Trophoblast cell (in vitro differentiated cells and primary cell): ENCODE measurements around the gene UNK.

Experiments used
- DNase-seq, 2 donors: peaks; one replicate each; pipeline ENCODE4 v3.0.0-alpha.2; 2016
- H2AFZ ChIP-seq: 2 replicates; pipeline ENCODE4 v1.6.1; 2013; ENCODE audit warnings: low read length, moderate library complexity, mild to moderate bottlenecking; ENCODE audit not compliant: insufficient read depth, poor library complexity
- H2AK5ac ChIP-seq: 2 replicates; pipeline ENCODE4 v1.6.1; 2013; ENCODE audit warnings: mild to moderate bottlenecking, low read length
- H2BK120ac ChIP-seq: 2 replicates; pipeline ENCODE4 v1.6.1; 2013; ENCODE audit warnings: low read length, mild to moderate bottlenecking, moderate library complexity; ENCODE audit not compliant: insufficient read depth, poor library complexity
- H2BK12ac ChIP-seq: 2 replicates; pipeline ENCODE4 v1.6.1; 2013; ENCODE audit warnings: mild to moderate bottlenecking, low read length, moderate library complexity
- H2BK5ac ChIP-seq: 2 replicates; pipeline ENCODE4 v1.6.1; 2013; ENCODE audit warnings: low read length, low read depth, moderate library complexity, mild to moderate bottlenecking; ENCODE audit not compliant: poor library complexity
- H3K14ac ChIP-seq: 2 replicates; pipeline ENCODE4 v1.6.1; 2013; ENCODE audit warnings: mild to moderate bottlenecking, low read length
- H3K18ac ChIP-seq: 2 replicates; pipeline ENCODE4 v1.6.1; 2013; ENCODE audit warnings: mild to moderate bottlenecking, low read length
- H3K23ac ChIP-seq: 2 replicates; pipeline ENCODE4 v1.6.1; 2013; ENCODE audit warnings: low read length
- H3K27ac ChIP-seq: 2 replicates; pipeline ENCODE4 v1.5.1; 2013; ENCODE audit warnings: low read depth, mild to moderate bottlenecking, inconsistent platforms, low read length, moderate library complexity
- H3K27me3 ChIP-seq: 2 replicates; pipeline ENCODE4 v1.6.1; 2013; ENCODE audit warnings: inconsistent platforms, mild to moderate bottlenecking, low read length, moderate library complexity; ENCODE audit not compliant: insufficient read depth
- H3K36me3 ChIP-seq, 2 experiments: 1 replicate in 1 of 2; 2 replicates in 1 of 2; pipeline ENCODE4 v1.6.1; 2013; ENCODE audit warnings: low read length in 2 of 2, mild to moderate bottlenecking in 2 of 2, moderate library complexity in 1 of 2; ENCODE audit not compliant: insufficient read depth in 2 of 2, control insufficient read depth in 1 of 2
- H3K4ac ChIP-seq: 2 replicates; pipeline ENCODE4 v1.6.1; 2013; ENCODE audit warnings: low read depth, mild to moderate bottlenecking, low read length, moderate library complexity
- H3K4me1 ChIP-seq, 2 experiments: 1 replicate in 1 of 2; 2 replicates in 1 of 2; pipeline ENCODE4 v1.6.1; 2013; ENCODE audit warnings: low read length in 2 of 2, mild to moderate bottlenecking in 2 of 2, moderate library complexity in 1 of 2; ENCODE audit not compliant: insufficient read depth in 2 of 2, control insufficient read depth in 1 of 2
- H3K4me2 ChIP-seq: 2 replicates; pipeline ENCODE4 v1.6.1; 2013; ENCODE audit warnings: inconsistent platforms, mild to moderate bottlenecking, low read length, moderate library complexity
- H3K4me3 ChIP-seq: 2 replicates; pipeline ENCODE4 v1.5.1; 2013; ENCODE audit warnings: mild to moderate bottlenecking, low read depth, low read length, inconsistent platforms
- H3K79me1 ChIP-seq: one replicate; pipeline ENCODE4 v1.6.1; 2013; ENCODE audit warnings: low read length
- H3K79me2 ChIP-seq: 2 replicates; pipeline ENCODE4 v1.6.1; 2013; ENCODE audit warnings: low read length, mild to moderate bottlenecking; ENCODE audit not compliant: control insufficient read depth, insufficient read depth, poor library complexity
- H3K9ac ChIP-seq: 2 replicates; pipeline ENCODE4 v1.6.1; 2013; ENCODE audit warnings: mild to moderate bottlenecking, low read length
- H3K9me3 ChIP-seq: 2 replicates; pipeline ENCODE4 v1.6.1; 2013; ENCODE audit warnings: low read depth, mild to moderate bottlenecking, control low read depth, inconsistent platforms, low read length; ENCODE audit not compliant: insufficient read depth
- H4K12ac ChIP-seq: 2 replicates; pipeline ENCODE4 v1.6.1; 2013; ENCODE audit warnings: low read depth, mild to moderate bottlenecking, low read length, moderate library complexity
- H4K8ac ChIP-seq: 2 replicates; pipeline ENCODE4 v1.6.1; 2013; ENCODE audit warnings: low read depth, mild to moderate bottlenecking, low read length, moderate library complexity
- H4K91ac ChIP-seq: one replicate; pipeline ENCODE4 v1.6.1; 2013; ENCODE audit warnings: low read depth, mild to moderate bottlenecking, low read length, moderate library complexity
- WGBS: extraction: QIAGEN DNeasy Blood & Tissue Kit; methylation state at CpG from one replicate; pipeline ENCODE4 v1.1.7; 2013; ENCODE audit warnings: missing lambda C conversion rate; ENCODE audit not compliant: insufficient read length, insufficient coverage; ENCODE audit errors: extremely low coverage; 5-methylcytosine and 5-hydroxymethylcytosine counted together

Gene UNK

GRCh38 chr17:75752802-75753513 is 31.6 kb upstream of the UNK start:
- no peak overlapping the region for H3K9ac ChIP-seq
- H3K4me2 ChIP-seq = peak overlapping the region; percentile 59
- H3K23ac ChIP-seq = no peak overlapping the region
- H3K27ac ChIP-seq = no peak overlapping the region
- no peak overlapping the region for H2BK5ac ChIP-seq
- peak overlapping the region; percentile 47 for H3K14ac ChIP-seq
- H3K4me1 ChIP-seq = peaks cover 4% of the 10 kb centered on the region in 2 experiments
- no CpG with 5 or more reads among the region's 19 CpGs for WGBS
- H3K36me3 ChIP-seq = peaks cover 38 to 44% of the 10 kb centered on the region in 2 experiments
- H3K27me3 ChIP-seq = no peaks in the 10 kb centered on the region
- no peak overlapping the region for H3K4me3 ChIP-seq
- H3K79me1 ChIP-seq = peaks cover 6% of the 10 kb centered on the region
- H3K9me3 ChIP-seq = peaks cover 5% of the 10 kb centered on the region
- H2AK5ac ChIP-seq = no peak overlapping the region
- H4K12ac ChIP-seq = peak overlapping the region; percentile 55
- peak overlapping the region; percentile 82 for H4K8ac ChIP-seq
- H2BK120ac ChIP-seq = no peak overlapping the region
- H4K91ac ChIP-seq = peak overlapping the region; percentile 29
- H3K79me2 ChIP-seq = peaks cover 2% of the 10 kb centered on the region
- H2BK12ac ChIP-seq = no peak overlapping the region
- H3K4ac ChIP-seq = no peak overlapping the region
- H2AFZ ChIP-seq = peak overlapping the region; percentile 85
- no peak overlapping the region for H3K18ac ChIP-seq
- peak in 1 of 2 donors; percentile 40 for DNase-seq

- peaks cover 5% of the 10 kb centered on the region for H3K9me3 ChIP-seq
- H3K4me1 ChIP-seq = peaks cover 4% of the 10 kb centered on the region in 2 experiments
- H3K14ac ChIP-seq = peak overlapping the region; percentile 70
- no peak overlapping the region for H3K4ac ChIP-seq
- no peak overlapping the region for H2AK5ac ChIP-seq
- no peak overlapping the region for H2BK120ac ChIP-seq
- H3K4me3 ChIP-seq = no peak overlapping the region
- no peak overlapping the region for H3K9ac ChIP-seq
- peak overlapping the region; percentile 59 for H3K4me2 ChIP-seq
- H4K12ac ChIP-seq = peak overlapping the region; percentile 55
- H4K8ac ChIP-seq = peak overlapping the region; percentile 82
- H4K91ac ChIP-seq = peak overlapping the region; percentile 65
- no peak for DNase-seq
- peak overlapping the region; percentile 85 for H2AFZ ChIP-seq
- no peak overlapping the region for H3K27ac ChIP-seq
- H3K36me3 ChIP-seq = peaks cover 37 to 44% of the 10 kb centered on the region in 2 experiments
- H3K79me1 ChIP-seq = peaks cover 6% of the 10 kb centered on the region
- peaks cover 2% of the 10 kb centered on the region for H3K79me2 ChIP-seq
- no peak overlapping the region for H2BK5ac ChIP-seq
- no CpG with 5 or more reads among the region's 76 CpGs for WGBS
- H3K23ac ChIP-seq = no peak overlapping the region
- no peaks in the 10 kb centered on the region for H3K27me3 ChIP-seq
- no peak overlapping the region for H2BK12ac ChIP-seq
- peak overlapping the region; percentile 31 for H3K18ac ChIP-seq
Observed at GRCh38 chr17:75753514-75754377, 30.9 kb upstream of the UNK start.

GRCh38 chr17:75754378-75755204 is 30.0 kb upstream of the UNK start:
- Histone ChIP-seq H4K12ac (no peak overlapping the region), H3K4me2 (no peak overlapping the region), H3K9me3 (peaks cover 5% of the 10 kb centered on the region), H3K79me2 (peaks cover 2% of the 10 kb centered on the region), H3K4me1 (peaks cover 4% of the 10 kb centered on the region in 2 experiments), H2AK5ac (no peak overlapping the region), H3K27me3 (no peaks in the 10 kb centered on the region), H2BK12ac (no peak overlapping the region), H4K8ac (peak overlapping the region; percentile 82), H3K4ac (no peak overlapping the region), H3K23ac (no peak overlapping the region), H4K91ac (peak overlapping the region; percentile 65), H3K14ac (no peak overlapping the region), H2AFZ (no peak overlapping the region), H3K9ac (no peak overlapping the region), H3K36me3 (peaks cover 35 to 41% of the 10 kb centered on the region in 2 experiments), H3K4me3 (no peak overlapping the region), H3K79me1 (peaks cover 6% of the 10 kb centered on the region), H2BK120ac (no peak overlapping the region), H2BK5ac (no peak overlapping the region), H3K18ac (no peak overlapping the region), H3K27ac (no peak overlapping the region)
- DNase-seq = no peak
- no CpG with 5 or more reads among the region's 27 CpGs for WGBS
